GM19193 (cell line): ENCODE measurements around the gene SLC39A2.

Experiments used
- POLR2A ChIP-seq: IDR thresholded peaks from 4 replicates; pipeline ENCODE4 v1.6.1; 2011; ENCODE audit not compliant: insufficient read depth, insufficient read length; ENCODE audit errors: extremely low read depth

Gene SLC39A2

DNA sequence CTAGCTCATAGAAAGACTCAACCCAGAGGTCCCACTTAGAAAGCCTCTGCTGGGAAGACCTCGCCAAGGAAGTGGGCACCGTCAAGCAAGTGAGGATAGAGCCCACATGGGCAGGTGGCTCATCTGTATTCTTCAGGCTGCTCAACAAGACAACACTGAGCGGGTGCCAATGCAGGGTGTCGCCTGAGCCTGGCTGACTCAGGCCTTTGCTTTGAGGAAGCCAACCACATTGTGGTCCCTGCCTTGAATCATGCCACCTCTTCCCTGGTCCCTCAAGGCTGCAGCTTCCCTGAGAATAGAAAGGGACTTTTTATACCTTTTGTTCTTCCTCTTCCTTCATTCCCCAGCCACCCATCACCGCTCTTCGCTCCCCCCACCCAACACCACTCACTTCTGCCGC lies 37.7 kb downstream of the SLC39A2 start:
- TF ChIP-seq POLR2A: no peak

DNA sequence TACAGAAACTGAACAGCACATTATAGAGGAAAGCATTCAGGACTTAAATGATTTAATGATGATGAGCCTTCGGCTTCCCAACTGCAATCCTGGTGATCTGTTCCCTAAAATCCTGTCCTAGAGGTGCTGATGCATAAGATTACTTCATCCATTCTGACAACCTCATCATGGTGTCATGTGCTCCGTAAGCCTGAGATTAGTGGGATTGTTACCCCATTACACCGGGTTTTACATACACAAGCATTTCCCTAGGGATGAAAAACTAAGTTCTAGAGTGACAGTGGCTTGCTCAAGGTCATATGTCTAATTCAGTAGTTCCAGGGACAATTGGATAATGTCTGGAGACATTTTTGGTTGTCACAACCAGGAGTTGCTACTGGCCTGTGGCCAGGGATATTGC lies 38.1 kb downstream of the SLC39A2 start:
- no peak for TF ChIP-seq POLR2A

DNA sequence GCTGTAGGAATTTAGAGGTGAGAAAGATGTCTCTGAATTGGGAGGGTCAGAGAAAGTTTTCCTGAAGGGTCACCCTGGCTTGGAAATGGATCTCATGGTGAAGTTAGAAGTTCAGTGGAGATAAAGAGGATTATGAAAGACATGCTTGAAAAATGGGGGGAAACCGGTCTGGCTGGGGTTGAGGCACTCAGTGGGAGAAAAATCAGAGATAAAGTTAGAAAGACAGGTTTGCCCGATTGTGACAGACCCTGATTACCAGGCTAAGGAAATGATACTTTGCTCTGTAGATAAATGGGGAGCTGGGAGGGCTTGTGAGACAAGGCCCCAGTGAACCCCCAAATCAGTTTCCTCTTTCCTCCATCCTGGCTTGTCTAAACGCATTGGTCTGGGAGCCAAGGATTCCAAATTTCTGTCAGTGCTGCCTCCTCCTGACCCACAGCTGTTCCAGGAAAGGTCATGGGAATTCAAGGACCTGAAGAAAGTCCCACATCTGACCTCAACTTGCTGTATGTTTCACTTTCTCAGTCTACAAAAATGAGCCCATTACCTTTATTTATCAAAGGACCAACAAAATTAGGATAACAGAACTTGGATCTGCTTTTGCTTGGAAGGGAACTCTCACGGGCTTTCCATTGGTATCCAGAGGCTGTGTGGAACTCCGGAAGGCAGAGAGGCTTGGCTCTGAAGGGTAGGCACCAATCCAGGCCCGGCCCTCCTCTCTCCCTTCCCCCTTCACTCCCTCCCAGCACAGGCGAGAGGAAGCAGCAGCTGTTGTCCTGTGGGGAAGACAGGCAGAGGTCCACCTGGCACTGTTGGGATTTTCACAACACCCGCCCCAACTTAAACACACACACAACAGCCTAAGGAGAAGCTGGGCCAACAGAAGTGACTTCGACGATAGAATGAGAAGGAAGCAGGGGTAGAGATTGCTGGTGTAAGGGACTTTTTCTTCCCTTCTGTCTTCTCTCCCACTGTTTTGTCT lies 39.6 kb downstream of the SLC39A2 start:
- TF ChIP-seq POLR2A: no peak

DNA sequence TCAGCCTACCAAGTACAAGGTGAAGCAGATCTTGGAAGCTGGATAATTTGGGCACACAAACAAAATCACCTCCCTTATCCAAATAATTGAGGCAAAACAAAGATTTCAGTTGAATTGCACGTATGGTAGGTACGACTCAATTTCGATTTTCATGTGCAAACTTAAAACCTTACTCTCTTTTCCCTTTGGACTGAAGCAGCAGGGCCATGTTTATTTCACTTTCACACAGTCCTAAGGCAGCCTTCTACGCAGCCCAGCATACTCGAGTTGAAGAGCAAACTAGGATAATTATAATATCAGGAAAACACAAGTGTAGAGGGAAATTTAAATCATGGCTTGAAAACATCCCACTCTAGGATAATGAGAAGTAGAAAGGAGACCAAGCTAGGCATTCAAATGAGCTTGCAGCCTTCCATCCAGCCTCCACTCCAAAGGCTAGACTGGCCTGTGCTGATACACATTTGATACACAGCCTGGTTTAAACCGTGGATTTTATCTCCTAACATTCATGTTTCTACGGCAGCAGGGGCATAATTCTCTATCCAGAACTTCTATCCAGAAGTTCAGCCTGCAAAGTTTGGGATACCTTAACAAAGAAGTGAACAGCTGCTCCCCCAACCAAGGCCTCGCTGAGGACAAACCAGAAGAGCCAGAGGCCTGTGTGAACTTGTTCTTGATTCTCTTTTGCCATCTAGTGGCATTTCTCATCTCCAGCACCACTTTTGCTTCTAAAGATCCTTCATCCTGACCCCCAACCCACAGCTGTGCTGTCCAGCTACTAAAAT lies 40.7 kb downstream of the SLC39A2 start:
- TF ChIP-seq POLR2A: no peak

DNA sequence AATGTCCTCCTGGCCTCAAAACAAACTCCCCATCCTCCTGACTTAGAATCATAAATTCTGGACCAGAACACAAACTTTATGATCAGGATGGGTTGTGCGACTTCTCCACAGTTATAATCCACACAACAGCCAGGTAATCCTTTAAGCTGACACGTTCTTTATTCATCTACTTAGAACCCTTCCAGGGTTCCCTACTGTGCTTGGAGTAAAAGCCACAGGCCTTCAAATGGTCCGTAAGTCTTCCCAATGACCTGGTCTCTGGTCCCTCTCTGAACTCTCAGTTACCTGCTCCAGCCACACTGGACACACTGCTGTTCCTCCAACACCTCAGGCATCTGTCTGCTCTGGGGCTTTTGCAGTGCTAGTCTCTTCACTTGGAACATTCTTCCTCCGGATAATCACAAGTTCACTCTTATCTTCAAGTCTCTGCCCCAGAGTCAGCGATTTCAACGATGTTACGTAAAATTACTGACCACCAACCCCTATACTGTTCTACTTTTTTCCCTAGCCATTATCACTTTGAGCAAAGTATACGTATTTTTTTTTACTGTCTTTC lies 41.4 kb downstream of the SLC39A2 start:
- no peak for TF ChIP-seq POLR2A

DNA sequence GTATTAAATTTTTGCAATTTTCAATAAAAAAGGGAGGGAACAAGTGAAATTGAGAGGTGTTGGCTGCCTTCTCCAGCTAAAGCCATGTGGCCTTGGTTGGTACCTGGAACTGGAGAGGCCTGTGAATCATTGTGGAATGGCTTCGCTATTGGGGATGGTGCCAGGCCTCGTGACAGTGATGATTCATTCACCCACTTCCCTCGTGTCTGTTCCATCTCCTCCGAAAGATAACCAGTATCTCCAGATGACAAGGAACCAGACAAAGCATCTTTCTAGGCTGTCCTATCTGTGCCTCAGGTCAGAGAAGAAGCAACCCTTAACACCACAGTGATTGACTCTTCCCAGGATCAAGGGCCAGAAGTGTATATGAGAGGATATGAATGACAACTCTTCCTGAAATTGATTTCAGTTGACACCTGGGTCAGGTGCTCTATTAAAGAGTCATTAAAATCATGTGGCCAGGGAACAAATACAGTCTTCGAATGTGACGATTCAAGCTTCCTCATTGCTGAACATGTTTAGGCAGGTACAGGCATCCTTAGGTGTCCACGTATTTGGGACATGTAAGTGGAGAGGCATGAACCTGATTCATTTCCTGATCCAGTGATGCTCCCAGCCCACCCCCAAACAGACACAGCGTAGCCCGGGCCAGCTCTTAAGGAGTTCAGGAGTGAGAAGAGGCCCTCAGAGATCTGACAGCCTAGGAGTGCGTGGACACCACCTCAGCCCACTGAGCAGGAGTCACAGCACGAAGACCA lies 42.8 kb downstream of the SLC39A2 start, which contains the start of gene RNASE7:
Gene RNASE7, plus strand, starts transcription at position 687 of the 758 bp plus-strand sequence. CDS start 631 bp downstream, outside the sequence.
- no peak for TF ChIP-seq POLR2A

DNA sequence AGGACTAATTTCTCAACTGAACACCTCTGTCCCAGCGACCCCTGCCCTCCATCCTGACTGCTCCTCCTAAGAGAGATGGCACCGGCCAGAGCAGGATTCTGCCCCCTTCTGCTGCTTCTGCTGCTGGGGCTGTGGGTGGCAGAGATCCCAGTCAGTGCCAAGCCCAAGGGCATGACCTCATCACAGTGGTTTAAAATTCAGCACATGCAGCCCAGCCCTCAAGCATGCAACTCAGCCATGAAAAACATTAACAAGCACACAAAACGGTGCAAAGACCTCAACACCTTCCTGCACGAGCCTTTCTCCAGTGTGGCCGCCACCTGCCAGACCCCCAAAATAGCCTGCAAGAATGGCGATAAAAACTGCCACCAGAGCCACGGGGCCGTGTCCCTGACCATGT lies 43.8 kb downstream of the SLC39A2 start:
- no peak for TF ChIP-seq POLR2A

DNA sequence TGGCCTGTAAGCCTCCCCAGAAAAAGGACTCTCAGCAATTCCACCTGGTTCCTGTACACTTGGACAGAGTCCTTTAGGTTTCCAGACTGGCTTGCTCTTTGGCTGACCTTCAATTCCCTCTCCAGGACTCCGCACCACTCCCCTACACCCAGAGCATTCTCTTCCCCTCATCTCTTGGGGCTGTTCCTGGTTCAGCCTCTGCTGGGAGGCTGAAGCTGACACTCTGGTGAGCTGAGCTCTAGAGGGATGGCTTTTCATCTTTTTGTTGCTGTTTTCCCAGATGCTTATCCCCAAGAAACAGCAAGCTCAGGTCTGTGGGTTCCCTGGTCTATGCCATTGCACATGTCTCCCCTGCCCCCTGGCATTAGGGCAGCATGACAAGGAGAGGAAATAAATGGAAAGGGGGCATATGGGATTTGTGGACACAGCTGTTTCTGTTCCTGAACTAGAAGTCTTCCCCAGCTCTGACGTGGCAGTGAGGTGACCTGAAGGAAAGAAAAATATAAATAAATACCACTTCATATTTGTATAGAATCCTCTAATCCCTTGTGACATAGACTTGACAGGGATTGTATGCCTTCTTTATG lies 44.4 kb downstream of the SLC39A2 start:
- TF ChIP-seq POLR2A: no peak

DNA sequence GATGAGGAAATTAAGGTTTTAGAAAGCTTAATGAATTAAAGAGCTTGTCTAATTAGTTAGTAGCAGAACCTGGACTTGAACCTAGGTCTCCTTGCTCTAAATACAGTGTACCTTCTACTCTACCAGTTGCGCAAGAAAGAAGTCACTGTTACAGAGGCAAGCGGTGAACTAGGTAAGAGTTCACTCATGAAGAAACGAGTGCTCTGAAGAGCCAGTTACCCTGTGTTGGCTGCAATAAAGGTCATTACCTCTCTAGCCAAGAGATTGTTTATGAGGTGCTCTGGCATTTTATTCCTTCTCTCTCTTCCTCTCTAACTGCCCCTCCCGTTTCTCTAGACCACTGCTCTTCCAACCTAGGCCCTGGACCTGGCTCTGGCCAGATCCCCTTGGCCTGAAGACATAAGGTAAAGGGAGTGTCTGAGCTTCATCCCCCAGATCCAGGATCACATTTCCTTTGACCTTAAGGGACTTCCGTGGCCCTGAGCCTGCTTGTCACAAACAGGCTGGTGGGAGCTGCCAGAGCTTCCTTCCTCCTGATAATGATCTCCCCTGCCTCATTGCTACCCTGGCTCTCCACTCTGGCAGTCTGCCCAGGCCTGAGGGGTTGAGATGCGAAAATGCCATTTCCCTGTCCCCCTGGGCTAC lies 45.0 kb downstream of the SLC39A2 start:
- TF ChIP-seq POLR2A: no peak

DNA sequence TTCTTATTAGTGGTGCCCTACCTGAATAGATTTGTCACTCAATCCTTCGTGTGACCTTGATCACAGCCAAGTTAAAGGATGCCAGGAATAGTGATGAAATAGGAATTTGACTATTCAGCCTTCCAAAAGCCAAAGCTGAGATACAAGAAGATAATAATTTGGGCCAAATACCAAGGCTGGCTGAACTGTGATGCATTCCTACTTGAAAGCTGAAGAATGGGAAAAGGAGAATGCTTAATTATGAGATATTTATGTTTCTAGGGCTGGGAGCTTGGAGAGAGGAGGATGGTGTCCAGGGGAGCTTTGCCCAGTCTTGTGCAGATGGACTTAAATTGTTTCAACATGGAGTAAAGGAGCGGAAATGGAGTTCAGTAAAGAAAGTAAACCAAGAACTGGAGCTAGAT lies 48.3 kb downstream of the SLC39A2 start:
- TF ChIP-seq POLR2A: no peak

DNA sequence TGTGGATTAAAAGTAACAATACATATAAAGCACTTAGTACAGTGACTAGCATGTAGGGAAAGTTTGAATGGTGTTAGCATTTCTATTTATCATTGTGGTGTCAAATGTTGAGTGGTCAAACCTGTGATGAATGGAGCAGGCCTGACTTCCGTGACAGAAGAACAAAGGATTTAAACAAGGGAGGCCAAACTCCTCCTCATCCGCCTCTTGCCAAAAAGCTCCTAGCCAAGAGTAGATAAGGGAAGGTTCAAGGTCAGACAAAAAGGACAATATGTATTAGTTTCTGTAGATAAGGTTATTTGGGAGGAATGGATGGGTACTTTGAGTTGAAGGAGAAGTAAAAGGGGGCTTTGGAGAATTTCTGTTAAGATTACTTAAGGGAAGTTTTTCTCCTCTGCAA lies 49.5 kb downstream of the SLC39A2 start:
- no peak for TF ChIP-seq POLR2A

DNA sequence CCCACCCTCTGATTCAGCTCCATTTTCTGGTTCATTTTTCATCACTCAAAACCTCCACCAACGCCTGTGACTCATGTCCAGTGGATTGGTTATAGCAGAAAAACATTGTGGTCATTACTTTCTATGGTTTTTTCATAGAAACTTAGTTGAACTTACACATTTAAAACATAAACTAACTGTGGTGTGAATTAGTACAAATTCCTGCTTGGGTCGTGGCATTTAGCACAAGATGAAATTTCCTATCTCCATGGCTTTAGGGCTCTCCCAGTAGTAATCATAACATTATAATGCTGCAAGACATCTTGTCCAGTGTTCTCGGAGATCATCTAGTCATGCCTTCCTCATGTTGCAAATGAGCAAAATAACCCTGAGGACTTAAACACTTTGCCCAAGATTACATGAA lies 50.2 kb downstream of the SLC39A2 start:
- TF ChIP-seq POLR2A: no peak

DNA sequence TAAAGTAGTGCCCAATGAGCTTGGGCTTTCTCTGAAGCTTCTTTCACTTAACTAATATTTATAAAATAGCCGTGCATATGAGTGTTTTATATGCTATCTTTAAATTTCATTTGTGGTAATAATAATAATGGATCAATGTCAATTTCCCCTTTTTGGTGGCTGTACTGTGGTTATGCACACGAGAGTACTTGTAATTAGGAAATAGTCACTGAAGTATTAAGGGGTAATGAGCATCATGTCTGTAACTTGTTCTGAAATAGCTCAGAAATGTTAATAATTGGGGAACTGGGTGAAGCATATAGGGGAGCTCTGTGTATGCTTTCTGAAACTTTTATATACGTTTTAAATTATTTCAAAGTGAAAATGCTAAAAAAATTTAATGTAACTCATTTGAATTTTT lies 51.5 kb downstream of the SLC39A2 start:
- TF ChIP-seq POLR2A: no peak
